A673 (cell line): ENCODE measurements around the gene CDC6. TPM values are rescaled to one million over a fixed set of nuclear protein-coding genes. Genes with fewer than 3 reads are reported as not detected.
"Not testable (repeated sequence)": the region's sequence is repeated elsewhere in the genome, so short reads cannot be mapped to it uniquely, and the experiment has no call there.

Source experiments
- BruUV-seq: library from RNA; stranded (reverse); fragments of 400-500 nt; replicated peaks from 2 replicates; lab custom pipeline; 2021; lab: Mats Ljungman, UMichigan
- CTCF ChIA-PET: fragments of 300-600 bp; sonication (Branson Sonifier 250); formaldehyde crosslinking; loops from one replicate; lab custom pipeline; 2022; ENCODE audit warnings: antibody characterized with exemption; lab: Charles Lee
- POLR2A ChIA-PET: fragments of 300-600 bp; sonication (Branson Sonifier 250); formaldehyde crosslinking; loops from one replicate; lab custom pipeline; 2022; ENCODE audit warnings: antibody characterized with exemption; ENCODE audit not compliant: low non-redundant PET; lab: Charles Lee
- DNase-seq: peaks from one replicate; pipeline ENCODE4 v3.0.0-alpha.2; 2015; ENCODE audit warnings: low spot score
- H3K27ac ChIP-seq: fragments of 200-600 bp; sonication (generic); 2 replicates; pipeline ENCODE4 v1.5.1; 2016; ENCODE audit warnings: mixed run types, low read depth, mild to moderate bottlenecking, mixed read lengths, antibody characterized with exemption, low read length; ENCODE audit not compliant: poor library complexity, severe bottlenecking
- H3K27me3 ChIP-seq: fragments of 200-600 bp; sonication (generic); replicated peaks from 2 replicates; pipeline ENCODE4 v1.6.1; 2017; ENCODE audit warnings: mixed run types, low read depth, mild to moderate bottlenecking, mixed read lengths, antibody characterized with exemption, low read length; ENCODE audit not compliant: insufficient read depth, poor library complexity
- H3K36me3 ChIP-seq: fragments of 200-600 bp; sonication (generic); 2 replicates; pipeline ENCODE4 v1.6.1; 2016; ENCODE audit warnings: mixed run types, mild to moderate bottlenecking, mixed read lengths, antibody characterized with exemption, low read length; ENCODE audit not compliant: insufficient read depth, poor library complexity, severe bottlenecking
- H3K4me1 ChIP-seq: fragments of 200-600 bp; sonication (generic); 2 replicates; pipeline ENCODE4 v1.6.1; 2017; ENCODE audit warnings: mixed run types, mild to moderate bottlenecking, mixed read lengths, antibody characterized with exemption, low read length; ENCODE audit not compliant: insufficient read depth, poor library complexity, severe bottlenecking
- H3K4me3 ChIP-seq: fragments of 200-600 bp; sonication (generic); 2 replicates; pipeline ENCODE4 v1.5.1; 2016; ENCODE audit warnings: low read depth, mixed run types, mild to moderate bottlenecking, mixed read lengths, low read length; ENCODE audit not compliant: poor library complexity, severe bottlenecking
- H3K9me3 ChIP-seq: fragments of 200-600 bp; sonication (generic); 2 replicates; pipeline ENCODE4 v1.6.1; 2016; ENCODE audit warnings: mixed run types, low read depth, mild to moderate bottlenecking, mixed read lengths, antibody characterized with exemption, low read length; ENCODE audit not compliant: poor library complexity, severe bottlenecking
- EZH2 ChIP-seq: fragments of 200-600 bp; sonication (generic); IDR thresholded peaks from 2 replicates; pipeline ENCODE4 v1.6.1; 2017; ENCODE audit warnings: borderline replicate concordance, low read depth, mild to moderate bottlenecking, mixed read lengths, antibody characterized with exemption, low read length; ENCODE audit not compliant: poor library complexity, severe bottlenecking
- intact Hi-C: fragments of 100-400 bp; cut with micrococcal nuclease; formaldehyde crosslinking; loops from one replicate; pipeline ENCODE4 v1.10.0; 2022; ENCODE audit not compliant: unreplicated experiment
- total RNA-seq: library from RNA; stranded (reverse); gene quantifications from 2 replicates; pipeline ENCODE4 v1.2.3, GENCODE V29; 2021
- TF ChIP-seq, protein P1 (sequence below): fragments of 300-800, 200-600 bp; sonication (generic); conservative IDR thresholded peaks from 2 replicates; pipeline ENCODE4 v1.5.1; 2017; ENCODE audit warnings: low read depth, mild to moderate bottlenecking, antibody characterized with exemption, low read length, moderate library complexity, mixed read lengths

CDC6 gene
- total RNA-seq, 1 experiment from 2014 or later, result 85.7 TPM

DNA sequence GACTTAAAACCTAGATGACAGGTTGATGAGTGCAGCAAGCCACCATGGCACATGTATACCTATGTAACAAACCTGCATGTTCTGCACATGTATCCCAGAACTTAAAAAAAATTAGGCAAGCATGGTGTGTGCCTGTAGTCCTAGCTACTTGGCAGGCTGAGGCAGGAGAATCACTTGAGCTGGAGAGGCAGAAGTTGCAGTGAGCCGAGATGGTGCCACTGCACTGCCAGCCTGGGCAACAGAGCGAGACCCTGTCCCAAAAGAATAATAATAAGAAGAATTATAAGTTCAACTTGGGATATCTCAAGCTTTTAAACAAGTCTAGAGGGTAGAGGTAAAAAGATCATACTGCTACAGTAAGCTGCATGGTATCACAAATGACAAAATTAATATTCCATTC is 9.8 kb downstream of the CDC6 start:
- TF ChIP-seq, protein P1, sequence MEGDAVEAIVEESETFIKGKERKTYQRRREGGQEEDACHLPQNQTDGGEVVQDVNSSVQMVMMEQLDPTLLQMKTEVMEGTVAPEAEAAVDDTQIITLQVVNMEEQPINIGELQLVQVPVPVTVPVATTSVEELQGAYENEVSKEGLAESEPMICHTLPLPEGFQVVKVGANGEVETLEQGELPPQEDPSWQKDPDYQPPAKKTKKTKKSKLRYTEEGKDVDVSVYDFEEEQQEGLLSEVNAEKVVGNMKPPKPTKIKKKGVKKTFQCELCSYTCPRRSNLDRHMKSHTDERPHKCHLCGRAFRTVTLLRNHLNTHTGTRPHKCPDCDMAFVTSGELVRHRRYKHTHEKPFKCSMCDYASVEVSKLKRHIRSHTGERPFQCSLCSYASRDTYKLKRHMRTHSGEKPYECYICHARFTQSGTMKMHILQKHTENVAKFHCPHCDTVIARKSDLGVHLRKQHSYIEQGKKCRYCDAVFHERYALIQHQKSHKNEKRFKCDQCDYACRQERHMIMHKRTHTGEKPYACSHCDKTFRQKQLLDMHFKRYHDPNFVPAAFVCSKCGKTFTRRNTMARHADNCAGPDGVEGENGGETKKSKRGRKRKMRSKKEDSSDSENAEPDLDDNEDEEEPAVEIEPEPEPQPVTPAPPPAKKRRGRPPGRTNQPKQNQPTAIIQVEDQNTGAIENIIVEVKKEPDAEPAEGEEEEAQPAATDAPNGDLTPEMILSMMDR, result no peak
- no peak for TF ChIP-seq EZH2
- Histone ChIP-seq H3K27me3 (no peaks in the 10 kb centered on the region), H3K4me3 (no peak overlapping the region), H3K36me3 (peaks cover 64% of the 10 kb centered on the region), H3K9me3 (no peaks in the 10 kb centered on the region), H3K4me1 (no peaks in the 10 kb centered on the region), H3K27ac (no peak overlapping the region)
- no peak for DNase-seq
- ChIA-PET CTCF (no interaction called here), POLR2A (no interaction called here)
- BruUV-seq, result no TSS peak
- intact Hi-C loops, result loop anchor here (10.0 kb wide), 1 partner anchor 283 kb away; the partner anchor contains the start of gene CSF3

DNA sequence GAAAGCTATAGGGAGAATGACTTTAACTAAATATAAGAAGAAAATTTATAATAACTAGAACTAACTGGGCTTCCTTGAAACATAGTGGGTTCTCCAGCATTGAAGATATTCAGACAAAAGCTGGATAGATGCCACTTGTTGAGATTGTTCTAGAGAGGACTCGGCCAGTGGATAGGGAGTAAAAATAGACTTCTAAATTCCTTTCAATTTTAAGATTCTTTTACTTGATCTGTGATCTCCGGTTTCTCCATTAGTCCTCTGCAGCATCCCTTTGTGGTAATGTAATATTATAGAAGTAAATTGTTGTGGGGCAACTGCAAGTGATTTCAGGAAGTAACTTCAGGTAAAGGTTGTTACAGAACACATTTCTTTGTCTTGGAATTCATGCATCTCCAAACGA is 11.0 kb downstream of the CDC6 start:
- no peak for DNase-seq
- no TSS peak for BruUV-seq

DNA sequence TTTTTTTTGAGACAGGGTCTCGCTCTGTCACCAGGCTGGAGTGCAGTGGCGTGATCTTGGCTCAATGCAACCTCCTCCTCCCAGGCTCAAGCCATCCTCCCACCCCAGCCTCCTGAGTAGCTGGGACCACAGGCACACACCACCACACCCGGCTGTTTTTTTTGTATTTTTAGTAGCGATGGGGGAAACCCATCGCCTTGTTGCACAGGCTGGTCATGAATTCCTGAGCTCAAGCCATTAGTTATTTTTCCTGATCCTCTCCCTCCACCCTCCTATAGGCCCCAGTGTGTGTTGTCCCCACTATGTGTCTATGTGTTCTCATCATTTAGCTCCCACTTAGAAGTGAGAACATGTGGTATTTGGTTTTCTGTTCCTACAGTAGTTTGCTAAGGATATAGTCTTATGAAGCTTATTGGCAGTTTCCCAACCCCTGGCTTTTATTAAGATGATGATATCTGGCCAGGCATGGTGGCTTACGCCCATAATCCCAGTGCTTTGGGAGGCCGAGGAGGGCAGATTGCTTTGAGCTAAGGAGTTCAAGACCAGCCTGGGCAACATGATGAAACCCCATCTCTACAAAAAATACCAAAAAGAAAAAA is 11.6 kb downstream of the CDC6 start:
- POLR2A ChIA-PET, CTCF ChIA-PET, H3K27me3 ChIP-seq, H3K4me3 ChIP-seq, BruUV-seq, DNase-seq, H3K27ac ChIP-seq, H3K9me3 ChIP-seq: not testable (repeated sequence)
- Histone ChIP-seq H3K36me3 (peaks cover 50% of the 10 kb centered on the region), H3K4me1 (peaks cover 11% of the 10 kb centered on the region)
- intact Hi-C loops, result loop anchor here (10.0 kb wide), 1 partner anchor 284 kb away; the partner anchor contains the start of gene CSF3

More for the DNA sequence above, 11.0 kb downstream of the CDC6 start:
- Histone ChIP-seq H3K4me1 (peaks cover 7% of the 10 kb centered on the region), H3K9me3 (no peaks in the 10 kb centered on the region), H3K27ac (no peak overlapping the region), H3K36me3 (peaks cover 55% of the 10 kb centered on the region), H3K4me3 (no peak overlapping the region), H3K27me3 (no peaks in the 10 kb centered on the region)
- TF ChIP-seq EZH2, result no peak
- TF ChIP-seq, protein P1, result no peak
- intact Hi-C loops, result loop anchor here (10.0 kb wide), 1 partner anchor 284 kb away; the partner anchor contains the start of gene CSF3
- POLR2A ChIA-PET, result no interaction called here
- CTCF ChIA-PET, result no interaction called here

DNA sequence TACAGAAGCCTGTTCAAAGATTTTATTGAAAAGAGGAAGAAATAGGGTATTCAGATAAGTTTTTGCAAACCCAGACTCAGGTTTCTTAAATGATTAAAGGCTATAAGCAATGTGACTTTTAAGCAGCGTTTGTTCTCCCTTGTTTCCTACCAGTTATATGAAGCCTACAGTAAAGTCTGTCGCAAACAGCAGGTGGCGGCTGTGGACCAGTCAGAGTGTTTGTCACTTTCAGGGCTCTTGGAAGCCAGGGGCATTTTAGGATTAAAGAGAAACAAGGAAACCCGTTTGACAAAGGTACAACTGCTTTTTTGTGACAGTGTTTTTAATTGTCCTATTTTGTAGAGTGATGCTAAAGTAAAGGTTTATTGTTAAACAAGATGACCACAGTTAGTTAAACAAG is 13.6 kb downstream of the CDC6 start:
- TF ChIP-seq, protein P1, result no peak
- no peak for TF ChIP-seq EZH2
- Histone ChIP-seq H3K4me3 (no peak overlapping the region), H3K27me3 (no peaks in the 10 kb centered on the region), H3K36me3 (peaks cover 33% of the 10 kb centered on the region), H3K27ac (no peak overlapping the region), H3K9me3 (no peaks in the 10 kb centered on the region), H3K4me1 (peaks cover 18% of the 10 kb centered on the region)
- POLR2A ChIA-PET, result no interaction called here
- BruUV-seq, result no TSS peak
- CTCF ChIA-PET, result interaction anchor here (1.2 to 4.0 kb wide), 2 partner anchors 16 to 53 kb away, joined by 4 to 16 read pairs; no protein-coding TSS in a partner anchor
- intact Hi-C loops, result loop anchor here (10.0 kb wide), 1 partner anchor 113 kb away; the partner anchor contains the start of gene TOP2A
- no peak for DNase-seq
